Raji (cell line): ENCODE measurements around the gene TUBA4A.
A peak's percentile ranks its signal among the peaks of the same experiment; 100 is the strongest.

Experiments
- POLR2A ChIP-seq: IDR thresholded peaks from 2 replicates; pipeline ENCODE4 v1.6.1; 2011; ENCODE audit warnings: low read depth, low read length, control low read depth; ENCODE audit not compliant: insufficient read depth

TUBA4A gene

DNA sequence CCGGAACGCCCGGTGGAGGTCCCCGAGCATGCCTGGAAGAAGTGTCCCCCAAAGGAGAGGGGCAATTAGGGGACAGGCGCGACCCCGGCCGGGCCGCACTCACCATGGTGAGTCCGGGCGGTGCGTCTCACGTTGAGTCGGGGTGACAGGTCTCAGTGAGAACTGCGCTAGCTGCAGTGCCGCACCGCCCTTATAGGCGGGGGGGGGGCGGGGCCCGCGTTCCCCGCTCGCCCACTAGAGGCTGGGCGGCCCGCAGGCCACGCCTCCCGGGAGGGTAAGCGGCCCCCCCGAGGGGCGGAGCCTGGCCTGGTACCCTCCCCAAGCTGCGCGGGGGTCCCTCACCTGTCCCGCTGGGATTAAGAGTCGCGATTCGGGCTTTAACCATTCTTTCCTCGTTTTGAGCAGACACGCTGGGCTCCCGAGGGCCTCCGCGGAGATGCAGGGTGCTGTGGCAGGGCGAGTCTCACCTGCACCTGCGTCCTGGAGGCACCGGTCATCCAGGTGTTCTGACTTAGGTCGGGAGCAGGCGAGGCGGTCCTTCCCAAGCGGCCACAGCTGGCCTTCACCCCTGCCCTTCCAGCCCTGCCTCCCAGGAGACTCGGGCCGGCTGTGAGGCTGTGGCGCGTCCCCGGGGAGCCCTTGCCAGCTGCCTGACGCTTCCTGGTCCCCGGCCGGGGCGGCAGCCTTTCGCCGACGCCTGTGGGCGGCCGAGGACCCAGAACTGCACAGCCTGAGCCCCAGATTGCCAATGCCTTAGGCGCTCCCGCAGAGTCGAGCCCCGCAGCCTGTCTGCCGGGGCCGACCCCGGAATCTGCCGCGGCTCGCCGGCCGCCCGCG, at the start of gene TUBA4A:
TSS of gene TUBA4A (minus strand) at position 166 of the 837 bp plus-strand sequence. CDS start at position 106, 60 bp downstream.
- TF ChIP-seq POLR2A = peak; percentile 99

DNA sequence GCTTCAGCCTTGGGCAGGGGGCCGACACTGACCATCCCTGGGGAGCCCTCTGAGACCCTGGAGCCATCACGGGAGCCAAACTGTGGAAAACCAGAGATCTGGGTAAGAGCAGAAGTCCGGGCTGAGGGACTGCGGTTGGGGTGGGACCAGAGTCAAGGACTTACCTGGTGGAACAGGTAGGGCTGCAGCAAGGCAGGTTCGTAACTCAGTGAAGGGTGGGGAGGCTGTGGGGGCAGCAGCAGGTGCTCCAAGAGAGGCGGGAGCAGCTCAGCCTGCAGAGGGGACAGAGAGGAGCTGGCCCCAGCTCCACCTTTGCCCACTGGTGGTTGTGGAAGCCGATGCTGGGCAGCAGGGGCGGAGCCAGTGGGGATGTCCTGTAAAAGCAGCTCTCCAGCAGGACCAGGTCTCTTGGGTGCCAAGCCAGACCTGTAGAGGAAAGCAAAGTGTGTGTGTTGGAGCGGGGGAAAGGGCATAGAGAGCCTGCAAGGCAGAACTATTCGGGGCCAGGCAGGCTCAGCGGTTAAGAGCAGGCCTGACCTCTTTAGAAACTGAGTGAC, 48.8 kb upstream of the TUBA4A start:
- no peak for TF ChIP-seq POLR2A

DNA sequence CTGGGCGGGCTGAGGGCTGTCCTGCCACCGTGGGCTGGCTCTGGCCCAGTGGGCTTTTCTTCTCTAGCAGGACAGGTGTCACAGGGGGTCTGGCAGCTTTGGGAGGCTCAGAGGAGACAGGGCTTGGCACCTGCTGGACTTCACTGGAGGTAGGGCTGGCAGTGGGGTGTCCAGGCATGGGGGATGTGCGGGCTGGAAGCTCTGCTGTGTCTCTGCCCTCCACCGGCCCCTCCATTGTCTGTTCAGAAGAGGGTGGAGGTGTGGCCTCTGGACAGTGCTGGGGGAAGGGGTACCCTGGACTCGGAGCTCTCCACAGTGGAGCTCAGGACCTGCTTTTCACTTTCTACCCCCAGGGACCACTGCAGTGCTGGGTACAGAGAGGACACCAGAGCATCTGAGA, 46.3 kb upstream of the TUBA4A start:
- TF ChIP-seq POLR2A = no peak

DNA sequence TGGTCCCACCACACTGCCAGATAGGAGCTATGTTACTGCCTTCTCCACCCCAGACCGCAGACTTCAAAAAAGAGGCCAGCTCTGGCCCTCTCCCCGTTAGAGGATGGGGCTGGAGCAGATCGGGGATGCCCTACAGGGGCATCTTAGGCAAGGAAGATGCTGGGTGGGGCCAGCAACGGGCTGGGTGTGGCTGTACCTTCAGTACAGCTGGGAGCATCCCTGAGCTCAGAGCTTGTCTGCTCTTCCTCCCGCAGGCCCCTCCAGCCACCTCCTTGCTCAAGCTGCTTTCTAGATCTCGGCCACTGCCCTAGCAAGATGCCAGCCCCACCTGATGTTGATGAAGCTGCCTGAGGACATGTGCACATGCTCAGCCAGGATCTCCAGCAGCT, 45.6 kb upstream of the TUBA4A start:
- no peak for TF ChIP-seq POLR2A

DNA sequence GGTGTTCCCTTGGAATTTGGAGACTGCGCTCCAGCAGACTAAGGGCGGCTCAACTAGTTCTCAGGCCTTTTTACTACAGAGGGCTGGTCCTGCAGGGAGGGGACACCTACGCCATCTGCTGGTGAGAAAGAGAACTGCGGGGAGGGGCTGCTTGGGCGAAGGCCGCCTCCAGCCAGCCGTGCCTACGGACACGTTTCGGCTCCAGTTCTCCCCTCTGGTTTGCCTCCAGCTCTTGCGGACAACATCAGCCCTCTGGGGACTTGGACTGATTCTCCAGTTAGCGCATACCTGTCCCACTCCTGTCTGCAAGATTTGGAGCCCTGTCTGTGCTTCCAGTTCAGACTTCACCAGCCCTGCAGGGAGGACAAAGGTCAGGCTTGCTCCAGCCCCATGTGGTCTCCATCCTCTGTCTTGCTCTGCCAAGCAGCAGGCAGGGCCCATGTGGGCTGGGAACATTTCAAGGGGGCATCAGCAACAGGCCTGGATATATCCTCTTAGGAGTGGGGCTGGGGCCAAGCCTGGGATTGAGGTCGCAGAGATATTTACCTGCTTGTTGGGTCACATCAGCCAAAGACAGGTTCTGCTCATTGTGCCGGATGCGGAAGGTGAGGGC, 45.1 kb upstream of the TUBA4A start:
- 0 out of 2 replicates have a peak, but pooled peaks have one; percentile 27 for TF ChIP-seq POLR2A

DNA sequence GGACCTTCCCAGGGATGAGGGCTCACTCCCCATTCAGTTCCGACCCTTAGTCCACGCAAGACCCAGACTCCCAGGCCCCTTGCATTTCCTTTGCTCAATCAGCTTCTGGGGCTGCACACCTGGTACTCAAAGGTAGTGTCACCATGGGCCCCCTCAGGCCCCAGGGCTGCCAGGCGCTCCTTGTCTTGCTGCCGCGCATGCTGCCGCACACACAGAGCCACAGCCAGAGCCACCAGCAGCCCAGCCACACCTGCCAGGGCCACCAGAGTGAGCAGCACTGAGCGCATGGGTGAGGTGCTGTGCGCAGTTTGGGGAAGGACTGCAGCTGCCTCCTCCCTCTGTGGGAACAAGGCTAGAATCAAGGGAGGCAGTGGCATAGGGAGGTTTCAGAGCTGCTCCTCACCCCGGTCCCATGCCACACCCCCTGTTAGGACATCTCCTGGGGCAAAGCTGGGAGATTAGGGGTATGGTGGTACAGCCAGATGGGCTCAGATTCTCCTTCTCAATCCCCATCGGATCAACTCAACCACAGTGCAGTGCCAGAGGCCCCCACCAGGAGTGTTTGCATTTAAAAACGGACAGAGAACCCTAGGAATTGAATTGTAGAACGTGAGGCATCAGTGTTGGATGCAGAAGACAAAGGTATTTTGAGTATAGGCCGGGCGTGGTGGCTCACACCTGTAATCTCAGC, 44.2 kb upstream of the TUBA4A start:
- no peak for TF ChIP-seq POLR2A

DNA sequence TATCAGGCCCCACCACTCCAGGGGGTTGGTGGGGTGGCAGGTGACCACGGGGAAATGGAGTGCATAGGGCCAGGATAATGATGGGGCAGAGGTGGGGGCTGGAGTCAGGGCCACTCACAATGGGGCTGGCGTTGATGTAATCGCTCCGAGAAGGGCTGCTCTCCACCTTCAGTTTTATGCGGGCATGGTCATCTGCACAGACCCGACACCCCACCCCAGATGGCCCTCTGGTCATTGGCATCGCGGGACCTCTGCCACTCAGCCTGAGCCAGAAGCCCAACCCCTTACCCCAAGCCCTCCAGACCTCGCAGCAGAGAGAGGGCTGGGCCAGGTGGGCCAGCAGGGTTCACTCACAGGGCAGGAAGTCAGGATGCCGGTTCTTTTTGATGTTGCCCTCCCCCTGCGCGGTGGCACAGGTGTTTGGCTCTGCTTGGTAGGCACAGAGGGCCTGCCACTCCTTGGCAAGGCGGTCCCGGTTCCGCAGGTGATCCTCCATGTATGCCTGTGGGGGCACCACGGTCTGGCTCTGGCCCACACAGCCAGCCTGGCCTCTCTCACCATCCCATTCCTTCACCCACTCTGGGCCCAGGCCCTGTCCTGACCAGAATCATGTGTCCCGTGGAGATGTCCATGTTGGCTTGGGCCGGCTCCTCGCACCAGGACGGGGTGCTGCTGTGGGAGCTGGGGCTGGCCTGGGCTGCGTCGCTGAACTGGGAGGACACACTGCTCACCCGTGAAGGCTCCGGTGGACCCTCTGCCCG, 43.1 kb upstream of the TUBA4A start:
- no peak for TF ChIP-seq POLR2A

DNA sequence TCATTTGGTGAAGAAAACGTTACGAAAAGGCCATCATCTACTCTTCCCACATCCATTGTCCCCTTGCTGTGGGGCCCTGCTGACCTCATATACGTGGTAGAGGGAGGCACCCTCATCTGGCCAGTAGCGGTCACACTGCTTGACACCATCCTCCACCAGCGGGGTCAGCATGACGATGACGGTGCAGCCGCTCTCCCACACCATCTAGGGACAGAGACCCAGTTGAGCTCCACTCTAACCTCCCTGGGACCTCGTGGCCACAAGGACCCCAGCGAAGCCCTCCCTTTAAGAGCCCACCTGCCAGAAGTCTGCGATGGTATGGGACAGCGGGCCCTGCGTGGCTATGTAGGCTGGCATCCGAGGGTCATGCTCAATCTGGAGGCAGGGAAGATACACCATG, 42.4 kb upstream of the TUBA4A start:
- TF ChIP-seq POLR2A = no peak

DNA sequence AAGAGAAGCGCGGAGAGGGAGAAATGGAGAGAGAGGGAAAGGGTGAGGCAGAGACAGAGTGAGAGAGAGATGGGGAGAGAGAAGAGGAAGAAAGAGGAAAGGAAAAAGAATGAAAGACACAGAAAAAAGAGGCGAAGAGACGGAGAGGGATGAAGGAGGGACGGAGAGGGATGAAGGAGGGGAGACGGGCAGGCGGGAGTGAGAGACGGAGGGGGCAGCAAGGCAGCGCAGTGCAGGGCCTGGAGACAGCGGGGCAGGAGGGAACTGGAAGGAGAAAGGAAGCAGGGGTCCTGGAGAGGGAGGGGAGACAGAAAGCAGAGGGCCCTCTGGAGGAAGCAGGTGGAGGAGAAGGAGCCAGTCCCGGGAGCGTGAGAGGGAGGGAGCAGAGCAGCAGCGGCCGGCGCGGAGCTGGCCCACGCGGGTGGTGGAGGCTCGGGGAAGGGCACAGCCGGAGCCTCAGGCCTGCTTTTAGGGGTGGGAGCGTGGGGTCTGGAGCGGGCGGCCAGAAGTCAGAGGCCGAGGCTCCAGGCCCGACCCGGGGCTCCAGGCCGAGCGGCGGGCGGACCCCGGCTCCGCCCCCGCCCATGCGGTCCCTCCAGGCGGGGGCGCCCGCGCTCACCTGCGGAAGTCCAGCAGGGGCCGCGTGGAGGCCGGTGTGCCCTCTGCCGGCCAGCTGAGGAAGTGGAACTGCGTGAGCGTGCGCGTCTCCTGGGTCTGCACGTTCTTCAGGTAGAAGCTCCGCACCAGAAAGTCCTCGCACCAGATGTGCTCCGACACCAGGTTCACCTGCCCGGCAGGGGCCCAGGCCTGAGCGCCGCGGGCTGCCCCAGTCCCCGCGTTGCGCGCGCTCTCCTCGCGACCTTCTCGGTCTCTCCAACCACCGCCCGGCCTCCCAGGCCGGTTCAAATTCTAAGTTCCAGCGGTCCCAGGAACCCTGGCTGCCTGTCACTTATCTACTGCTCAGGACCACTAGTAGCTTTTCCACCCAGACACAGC, 40.9 kb upstream of the TUBA4A start:
- TF ChIP-seq POLR2A = peak; percentile 66

DNA sequence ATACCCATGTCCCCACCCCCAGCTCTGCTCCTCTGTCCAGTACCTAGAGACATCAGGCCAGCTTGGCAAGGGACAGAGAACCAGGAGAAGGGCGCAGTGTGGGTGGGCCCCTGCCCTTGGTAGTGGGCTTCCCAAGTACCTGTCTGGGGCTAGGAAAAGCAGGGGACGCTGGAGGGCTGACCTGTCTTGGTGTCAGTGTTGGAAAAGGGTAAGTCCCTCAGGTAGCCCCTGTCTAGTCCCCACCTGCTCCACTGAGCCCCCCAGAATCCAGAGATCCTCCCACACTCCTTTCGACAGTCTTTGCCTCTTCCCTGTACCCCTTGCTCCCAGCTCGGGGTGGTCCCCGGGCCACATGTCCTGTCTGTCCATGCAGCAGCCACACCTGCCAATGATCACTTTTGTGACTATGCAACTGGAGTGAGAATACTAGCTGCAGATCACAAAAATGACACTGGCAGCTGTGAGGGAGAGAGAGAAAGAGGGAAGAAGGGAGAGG, 40.1 kb upstream of the TUBA4A start:
- TF ChIP-seq POLR2A = no peak

DNA sequence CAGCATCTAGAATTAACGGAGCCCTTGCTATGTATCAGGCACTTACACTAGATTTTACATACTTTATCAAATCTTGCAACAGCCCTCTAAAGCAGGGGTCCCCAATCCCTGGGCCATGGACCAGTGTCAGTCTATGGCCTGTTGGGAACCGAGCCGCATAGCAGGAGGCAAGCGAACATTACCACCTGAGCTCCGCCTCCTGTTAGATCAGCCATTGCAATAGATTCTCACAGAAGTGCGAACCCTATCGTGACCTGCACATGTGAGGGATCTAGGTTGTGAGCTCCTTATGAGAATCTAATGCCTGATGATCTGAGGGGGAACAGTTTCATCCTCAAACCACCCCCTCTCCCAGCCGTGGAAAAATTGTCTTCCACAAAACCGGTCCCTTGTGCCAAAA, 38.9 kb upstream of the TUBA4A start:
- TF ChIP-seq POLR2A = no peak

DNA sequence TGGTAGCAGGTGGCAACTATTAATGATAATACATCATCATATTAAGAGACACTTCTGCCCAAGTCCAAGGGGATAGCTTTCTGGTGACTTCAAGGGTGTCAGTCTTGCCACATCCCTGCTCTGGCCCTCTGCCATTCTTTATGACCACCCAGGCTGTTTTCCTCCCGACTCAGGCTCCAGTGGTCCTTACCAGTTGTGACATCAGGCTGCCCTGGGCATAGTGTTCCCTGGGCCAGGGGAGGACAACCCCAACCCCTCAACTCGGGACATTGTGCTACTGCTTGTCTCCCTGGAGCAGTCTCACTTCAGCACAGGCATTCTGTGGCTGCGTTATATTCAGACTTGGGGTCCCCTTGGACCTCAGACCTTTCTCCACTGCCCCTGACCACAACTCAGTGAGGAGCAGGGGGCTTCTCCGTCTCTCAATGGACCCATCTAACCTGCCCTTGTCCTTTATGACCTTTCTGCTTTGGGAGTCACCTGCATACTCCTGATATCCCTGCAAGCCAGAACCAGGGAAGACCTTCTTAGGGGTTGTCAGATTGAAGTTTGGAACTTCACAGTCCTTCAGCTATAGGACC, 38.3 kb upstream of the TUBA4A start:
- TF ChIP-seq POLR2A = no peak

DNA sequence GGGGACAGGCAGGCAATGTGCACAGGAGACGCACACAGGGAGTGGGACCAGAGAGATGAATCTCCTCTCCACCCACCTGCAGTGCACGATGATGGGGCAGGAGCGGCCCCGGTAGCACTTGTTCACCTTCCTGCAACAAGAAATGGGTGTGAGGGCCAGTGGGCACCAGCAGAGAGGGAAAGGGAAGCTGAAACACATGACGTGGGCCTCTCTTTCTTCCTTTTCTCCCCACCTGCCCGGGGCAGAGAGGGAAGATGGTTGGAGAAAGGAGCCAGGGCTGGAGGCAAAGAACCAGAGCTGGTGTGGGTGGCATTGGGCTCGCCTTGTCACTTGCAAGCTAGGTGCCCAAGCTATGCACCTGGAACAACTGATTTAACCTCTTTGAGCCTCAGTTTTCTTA, 37.7 kb upstream of the TUBA4A start:
- no peak for TF ChIP-seq POLR2A
